Keratinocyte (primary cell): Measurements from ENCODE around the gene FEM1B. TPM values are rescaled to one million over a fixed set of nuclear protein-coding genes. Genes with fewer than 3 reads are reported as not detected.

ENCODE experiments used
- DNase-seq: peaks from one replicate; pipeline ENCODE4 v3.0.0-alpha.2; 2011; ENCODE audit warnings: low read depth, missing footprints, low spot score
- FAIRE-seq: peaks from 2 replicates; lab custom pipeline; 2011; peaks lifted over from hg19 to GRCh38; lab: Jason Lieb, UNC
- H2AFZ ChIP-seq: 2 replicates; pipeline ENCODE4 v1.6.0; 2012; ENCODE audit warnings: low read length, control low read depth, inconsistent platforms; ENCODE audit not compliant: control insufficient read depth
- H3K27ac ChIP-seq: 2 replicates; pipeline ENCODE4 v1.5.1; 2011; ENCODE audit warnings: low read length; ENCODE audit not compliant: control insufficient read depth, insufficient read depth
- H3K27me3 ChIP-seq: 3 replicates; pipeline ENCODE4 v1.6.0; 2011; ENCODE audit warnings: low read length; ENCODE audit not compliant: control insufficient read depth, insufficient read depth; ENCODE audit errors: extremely low read depth
- H3K36me3 ChIP-seq, 2 experiments: 2 replicates in 1 of 2; 3 replicates in 1 of 2; pipeline ENCODE4 v1.5.1; 2011; ENCODE audit warnings: low read length in 2 of 2, mild to moderate bottlenecking in 1 of 2; ENCODE audit not compliant: control insufficient read depth in 2 of 2, insufficient read depth in 2 of 2; ENCODE audit errors: extremely low read depth in 1 of 2
- H3K4me1 ChIP-seq: 3 replicates; pipeline ENCODE4 v1.5.1; 2011; ENCODE audit warnings: low read length; ENCODE audit not compliant: control insufficient read depth, insufficient read depth; ENCODE audit errors: extremely low read depth
- H3K4me2 ChIP-seq: 3 replicates; pipeline ENCODE4 v1.6.0; 2011; ENCODE audit warnings: low read depth, low read length; ENCODE audit not compliant: control insufficient read depth, insufficient read depth; ENCODE audit errors: extremely low read depth
- H3K4me3 ChIP-seq, 3 experiments: fragments of 200-600 bp in 1 of 3; sonication (generic) in 1 of 3; 2 replicates in 2 of 3; 3 replicates in 1 of 3; pipeline ENCODE4 v1.5.1; 2011 to 2016; ENCODE audit warnings: low read length in 3 of 3, mild to moderate bottlenecking in 3 of 3, control low read depth in 2 of 3, inconsistent platforms in 1 of 3, low read depth in 1 of 3, mixed read lengths in 1 of 3, mixed run types in 1 of 3, moderate library complexity in 1 of 3; ENCODE audit not compliant: control insufficient read depth in 2 of 3, insufficient read depth in 2 of 3; ENCODE audit errors: extremely low read depth in 1 of 3
- H3K79me2 ChIP-seq: 2 replicates; pipeline ENCODE4 v1.6.0; 2012; ENCODE audit warnings: low read length; ENCODE audit not compliant: control insufficient read depth, insufficient read depth
- H3K9ac ChIP-seq: 3 replicates; pipeline ENCODE4 v1.6.0; 2011; ENCODE audit warnings: low read length; ENCODE audit not compliant: control insufficient read depth, insufficient read depth; ENCODE audit errors: extremely low read depth
- H3K9me1 ChIP-seq: 3 replicates; pipeline ENCODE4 v1.6.0; 2011; ENCODE audit warnings: low read length; ENCODE audit not compliant: control insufficient read depth, insufficient read depth; ENCODE audit errors: extremely low read depth
- H3K9me3 ChIP-seq: 2 replicates; pipeline ENCODE4 v1.5.1; 2012; ENCODE audit warnings: low read depth, low read length; ENCODE audit not compliant: control insufficient read depth
- H4K20me1 ChIP-seq: 3 replicates; pipeline ENCODE4 v1.6.0; 2011; ENCODE audit warnings: low read length; ENCODE audit not compliant: control insufficient read depth, insufficient read depth; ENCODE audit errors: extremely low read depth
- CTCF ChIP-seq, 3 experiments: IDR thresholded peaks in 1 of 3; conservative IDR thresholded peaks in 1 of 3; optimal IDR thresholded peaks in 1 of 3; 2 replicates in 2 of 3; 3 replicates in 1 of 3; pipeline versions ENCODE3 to v1.5.1; 2011; ENCODE audit warnings: low read length in 3 of 3, mild to moderate bottlenecking in 3 of 3, moderate library complexity in 2 of 3, control low read depth in 1 of 3, inconsistent platforms in 1 of 3; ENCODE audit not compliant: insufficient read depth in 2 of 3; ENCODE audit errors: extremely low read depth in 1 of 3
- EZH2 ChIP-seq: IDR thresholded peaks from one replicate; pipeline ENCODE4 v1.6.1; 2012; ENCODE audit warnings: inconsistent platforms, mild to moderate bottlenecking, low read length, moderate library complexity
- dilution Hi-C: fragments of 300-500 bp; cut with MboI; formaldehyde crosslinking; loops from one replicate; pipeline ENCODE4 v1.7.0; 2020; ENCODE audit warnings: low sequenced_read_pairs; ENCODE audit not compliant: extremely low pct_ligation_motif_present
- polyA plus RNA-seq, 5 experiments: library from polyadenylated mRNA; depleted of rRNA in 3 of 5; stranded (reverse) in 3 of 5; stranded (forward) in 1 of 5; unstranded in 1 of 5; fragments of >200 nt; gene quantifications; 1 replicate in 1 of 5; 2 replicates in 3 of 5; 3 replicates in 1 of 5; pipeline versions ENCODE4 v1.2.1 to v1.2.3, GENCODE V29; 2011 to 2012; ENCODE audit warnings: missing spikeins in 2 of 5, low read depth in 1 of 5, low replicate concordance in 1 of 5

FEM1B gene
- polyA plus RNA-seq, 1 donor (not counting 4 experiments of a cell fraction or from before 2014, with no cell fraction given): 92.6 TPM

- H3K79me2 ChIP-seq: no peaks in the 10 kb centered on the region
- H3K4me2 ChIP-seq: no peak overlapping the region
- TF ChIP-seq CTCF (optimal IDR thresholded peaks at IDR 0.05 in 1 of 3, IDR thresholded peaks at IDR 0.05 in 1 of 3, conservative IDR thresholded peaks at IDR 0.05 in 1 of 3; ENCODE audit: extremely low read depth in 1 of 3, insufficient read depth in 2 of 3, low read length in 3 of 3) (no peak), EZH2 (no peak)
- FAIRE-seq (no peak), DNase-seq (no peak)
- H3K4me1 ChIP-seq: no peaks in the 10 kb centered on the region
- no peak overlapping the region for H2AFZ ChIP-seq
- H3K4me3 ChIP-seq: no peak overlapping the region
- no peaks in the 10 kb centered on the region for H3K36me3 ChIP-seq
- dilution Hi-C loops: no loop called here
- H3K27me3 ChIP-seq: no peaks in the 10 kb centered on the region
- H3K27ac ChIP-seq: no peak overlapping the region
- H3K9ac ChIP-seq: no peak overlapping the region
- no peaks in the 10 kb centered on the region for H3K9me1 ChIP-seq
- no peaks in the 10 kb centered on the region for H4K20me1 ChIP-seq
- no peaks in the 10 kb centered on the region for H3K9me3 ChIP-seq
Observed at GRCh38 chr15:68244235-68244634, 33.3 kb upstream of the FEM1B start.

- DNase-seq (no peak), FAIRE-seq (no peak)
- no peak overlapping the region for H3K4me3 ChIP-seq
- no peak for TF ChIP-seq CTCF (optimal IDR thresholded peaks at IDR 0.05 in 1 of 3, IDR thresholded peaks at IDR 0.05 in 1 of 3, conservative IDR thresholded peaks at IDR 0.05 in 1 of 3; ENCODE audit: extremely low read depth in 1 of 3, insufficient read depth in 2 of 3, low read length in 3 of 3)
- no peak for TF ChIP-seq EZH2
- no peaks in the 10 kb centered on the region for H3K9me3 ChIP-seq
- H3K36me3 ChIP-seq: no peaks in the 10 kb centered on the region
- dilution Hi-C loops: no loop called here
- peaks cover 2% of the 10 kb centered on the region for H3K4me1 ChIP-seq
- H2AFZ ChIP-seq: no peak overlapping the region
- no peaks in the 10 kb centered on the region for H3K79me2 ChIP-seq
- no peak overlapping the region for H3K4me2 ChIP-seq
- no peak overlapping the region for H3K27ac ChIP-seq
- H3K27me3 ChIP-seq: no peaks in the 10 kb centered on the region
- H3K9me1 ChIP-seq: no peaks in the 10 kb centered on the region
- no peak overlapping the region for H3K9ac ChIP-seq
- no peaks in the 10 kb centered on the region for H4K20me1 ChIP-seq
Observed at GRCh38 chr15:68249058-68249713, 28.4 kb upstream of the FEM1B start.
